Measurements from ENCODE around the gene AKNAD1.

GRCh38 chr1:108889706-108890384 lies 33.0 kb upstream of the AKNAD1 start:
- TF ChIP-seq POLR2A (IDR thresholded peaks at IDR 0.05; ENCODE audit: low read depth, low read length) (no peak), CTCF (conservative IDR thresholded peaks at IDR 0.05; ENCODE audit: low read depth, low read length) (no peak), RAD21 (IDR thresholded peaks at IDR 0.05; ENCODE audit: low read length) (no peak), USF2 (IDR thresholded peaks at IDR 0.05; ENCODE audit: low read depth, low read length) (no peak)

Data from IMR-90 (cell line).